Activated T-helper 9 cell treated with anti-CD3 and anti-CD28 coated beads, Interleukin-2, amount 50 U/mL, for 16 hours (primary cell): Measurements from ENCODE around the gene CFAP92.
A peak's percentile ranks its signal among the peaks of the same experiment; 100 is the strongest.
"Not testable (repeated sequence)": the region's sequence is repeated elsewhere in the genome, so short reads cannot be mapped to it uniquely, and the experiment has no call there.

Experiments
- DNase-seq: peaks from one replicate; pipeline ENCODE4 v3.0.0-alpha.2; 2020; ENCODE audit warnings: low read depth

Gene CFAP92

GRCh38 chr3:128940252-128940651, 53.6 kb downstream of the CFAP92 start:
- DNase-seq, result no peak

DNA sequence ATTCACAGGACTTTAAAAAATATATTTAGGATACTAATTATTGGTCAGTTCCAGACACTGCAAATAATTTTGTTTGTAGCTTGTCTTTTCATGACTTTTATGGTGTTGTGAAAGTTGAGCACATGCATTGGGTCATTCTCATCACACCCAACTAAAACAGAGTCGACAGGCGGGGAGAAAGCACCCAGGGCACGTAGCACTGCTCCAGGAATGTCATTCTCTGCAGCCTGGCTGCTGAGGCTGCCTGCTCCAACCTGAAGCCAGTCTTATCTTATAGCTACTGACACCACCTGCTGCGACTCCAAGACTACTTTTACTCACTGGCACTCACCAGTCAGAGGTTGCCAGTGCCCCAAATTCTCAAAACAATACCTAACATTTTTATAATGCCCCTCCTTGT, 57.5 kb downstream of the CFAP92 start:
- no peak for DNase-seq

DNA sequence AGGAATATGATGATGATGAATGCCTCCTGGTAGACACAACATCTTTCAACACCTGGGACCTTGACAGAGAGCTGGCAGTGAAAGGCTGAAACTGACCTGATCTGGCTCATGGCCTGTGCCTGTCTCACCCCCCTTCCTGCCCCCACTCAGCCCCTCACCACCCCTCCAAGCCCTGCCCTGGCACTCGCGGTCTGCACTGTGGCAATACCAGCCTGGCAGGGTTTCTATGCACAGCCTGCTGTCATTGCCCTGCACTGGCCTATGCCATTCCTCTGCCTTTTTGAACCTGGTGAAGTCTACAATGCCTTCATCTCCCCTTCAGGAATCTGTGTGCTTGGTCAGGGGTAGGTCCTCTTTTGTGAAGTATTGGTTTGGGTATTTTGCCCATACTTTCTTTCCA, 58.0 kb downstream of the CFAP92 start:
- no peak for DNase-seq

- DNase-seq, result no peak
These were observed 60.0 kb downstream of the CFAP92 start for GRCh38 chr3:128933922-128934253.

GRCh38 chr3:128933213-128933921, 60.5 kb downstream of the CFAP92 start:
- DNase-seq, result no peak

DNA sequence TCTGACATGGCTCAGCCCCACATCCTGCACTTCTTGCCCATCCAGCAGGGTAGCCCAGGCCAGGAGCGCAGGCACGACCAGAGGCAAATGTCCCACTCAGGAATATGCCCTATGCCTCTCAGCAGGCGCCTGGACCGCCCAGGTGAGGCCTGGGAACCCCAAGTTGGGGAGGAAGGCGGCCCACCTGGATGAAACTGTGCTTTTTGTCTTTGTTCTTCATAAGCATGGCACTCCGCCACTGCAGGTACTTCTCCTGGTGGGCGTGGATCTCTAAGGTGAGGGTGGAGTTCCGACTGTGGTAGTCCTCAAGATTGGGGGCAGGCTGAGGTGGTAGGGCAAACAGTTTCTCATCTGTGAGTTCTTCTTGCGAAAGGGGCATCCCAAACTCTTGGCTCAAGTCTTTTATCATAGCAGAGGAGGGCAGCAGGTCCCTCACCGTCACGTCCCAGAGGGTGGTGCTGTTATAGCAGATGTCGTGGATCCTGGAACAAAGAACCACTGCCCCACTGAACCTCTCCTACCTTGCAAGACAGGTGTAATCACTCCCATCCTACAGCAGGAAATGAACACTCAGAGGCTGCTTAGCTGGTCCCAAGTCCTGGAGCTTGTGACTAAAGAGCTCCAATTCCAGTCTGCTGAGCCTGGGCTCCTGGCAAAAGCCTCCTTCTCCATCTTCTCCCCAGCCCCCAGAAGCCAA, 61.2 kb downstream of the CFAP92 start:
- DNase-seq, result no peak

GRCh38 chr3:128931046-128931445, 62.8 kb downstream of the CFAP92 start:
- no peak for DNase-seq

DNA sequence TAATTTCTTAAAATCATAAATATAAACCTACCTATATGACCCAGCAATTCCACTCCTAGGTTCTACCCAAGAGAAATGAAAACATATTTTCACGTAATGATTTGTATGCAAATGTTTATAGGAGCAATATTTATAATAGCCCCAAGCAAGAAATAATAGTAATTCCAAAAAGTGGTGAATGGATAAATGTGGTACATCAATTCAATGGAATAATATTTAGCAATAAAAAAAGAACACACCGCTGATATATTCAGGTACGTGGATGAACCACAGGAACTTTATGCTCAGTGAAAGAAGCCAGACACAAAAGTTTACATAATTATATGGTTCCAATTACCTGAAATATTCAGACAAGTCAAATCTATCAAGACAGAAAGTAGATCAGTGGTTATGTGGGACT, 64.5 kb downstream of the CFAP92 start:
- DNase-seq, result no peak

- DNase-seq, result not testable (repeated sequence)
These were observed 69.9 kb downstream of the CFAP92 start for GRCh38 chr3:128923986-128924385.

GRCh38 chr3:128923576-128923975, 70.3 kb downstream of the CFAP92 start:
- no peak for DNase-seq

DNA sequence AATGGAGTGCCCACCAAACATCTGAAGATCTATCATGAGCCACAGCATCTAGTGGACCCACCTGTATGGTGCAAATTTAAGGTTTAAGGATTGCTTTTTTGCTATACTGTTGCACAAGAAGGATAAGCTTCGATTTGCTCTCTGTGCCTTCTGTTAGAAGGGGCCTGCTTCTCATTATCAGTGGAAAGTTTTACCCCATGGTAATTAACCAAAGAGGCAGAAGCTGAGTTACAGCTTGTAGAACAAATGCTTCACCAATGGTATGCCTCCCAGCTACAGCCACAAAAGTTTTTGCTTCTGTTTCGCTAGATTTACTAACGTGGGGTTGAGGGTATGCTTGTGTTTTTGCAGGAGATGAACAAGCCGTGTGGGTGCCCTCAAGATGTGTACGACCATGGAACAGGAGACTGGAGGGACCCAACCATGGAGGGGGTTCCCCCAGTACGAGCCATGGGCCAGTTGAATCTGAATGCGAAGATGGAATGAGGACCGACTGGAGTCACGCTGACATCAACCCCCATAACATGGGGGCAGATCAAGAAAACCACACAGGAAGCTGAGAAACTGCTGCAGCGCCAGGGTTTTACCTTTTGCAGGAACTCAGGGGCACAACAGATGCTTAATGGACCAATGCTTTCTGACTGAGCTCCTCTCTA, 70.9 kb downstream of the CFAP92 start:
- DNase-seq, result peak; percentile 6

- no peak for DNase-seq
These were observed 73.9 kb downstream of the CFAP92 start for GRCh38 chr3:128919988-128920387.

- no peak for DNase-seq
These were observed 76.6 kb downstream of the CFAP92 start for GRCh38 chr3:128917291-128917690.

DNA sequence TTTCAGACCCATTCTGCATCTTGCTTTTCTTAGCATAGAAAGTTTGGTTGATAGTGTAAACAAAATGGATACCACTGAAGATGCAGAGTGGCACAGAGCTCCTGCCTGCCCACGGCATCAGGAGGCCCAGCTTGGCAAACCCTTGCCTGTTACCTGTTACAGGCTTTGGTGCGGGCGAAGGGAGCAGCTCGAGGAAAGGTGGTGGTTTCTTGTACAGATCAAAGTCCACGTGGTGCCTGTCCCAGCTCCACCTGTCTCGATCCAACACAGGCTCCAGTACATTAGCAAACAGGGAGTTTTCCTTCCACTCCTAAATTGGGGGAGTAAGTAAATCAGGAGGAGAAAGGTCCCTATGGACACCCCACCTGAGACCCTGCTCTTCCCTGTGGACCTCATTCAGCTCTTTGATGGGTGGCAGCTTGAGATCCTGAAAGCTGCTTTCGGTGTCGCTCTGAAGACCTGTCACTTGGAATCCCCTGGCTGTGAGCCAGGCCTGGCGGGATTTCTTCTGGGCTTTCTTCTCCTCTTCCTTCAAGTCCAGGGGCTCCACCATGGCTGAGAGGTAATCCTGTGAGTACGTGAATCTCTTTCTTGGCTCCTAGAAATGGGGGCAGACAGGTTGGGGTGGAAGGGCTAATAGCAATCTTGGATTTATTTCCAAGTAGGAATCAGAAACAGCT, 78.8 kb downstream of the CFAP92 start:
- no peak for DNase-seq

GRCh38 chr3:128911911-128912310, 82.0 kb downstream of the CFAP92 start:
- no peak for DNase-seq

DNA sequence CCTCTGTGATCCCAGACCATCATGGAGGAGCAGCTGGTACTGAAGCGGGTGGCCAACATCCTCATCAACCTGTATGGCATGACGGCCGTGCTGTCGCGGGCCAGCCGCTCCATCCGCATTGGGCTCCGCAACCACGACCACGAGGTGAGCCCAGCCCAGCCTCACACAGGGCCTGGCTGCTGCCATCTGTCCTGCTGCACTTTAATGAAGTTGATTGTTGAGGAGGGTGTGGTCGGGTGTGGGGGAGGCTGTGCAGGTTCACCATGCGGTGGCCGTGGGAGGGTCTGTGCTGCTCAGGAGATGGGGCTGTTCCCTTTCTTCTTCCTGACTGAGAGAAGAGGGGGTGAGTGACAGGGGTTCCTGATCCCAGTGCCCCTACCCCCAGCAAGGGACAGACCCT, 83.9 kb downstream of the CFAP92 start:
- no peak for DNase-seq

DNA sequence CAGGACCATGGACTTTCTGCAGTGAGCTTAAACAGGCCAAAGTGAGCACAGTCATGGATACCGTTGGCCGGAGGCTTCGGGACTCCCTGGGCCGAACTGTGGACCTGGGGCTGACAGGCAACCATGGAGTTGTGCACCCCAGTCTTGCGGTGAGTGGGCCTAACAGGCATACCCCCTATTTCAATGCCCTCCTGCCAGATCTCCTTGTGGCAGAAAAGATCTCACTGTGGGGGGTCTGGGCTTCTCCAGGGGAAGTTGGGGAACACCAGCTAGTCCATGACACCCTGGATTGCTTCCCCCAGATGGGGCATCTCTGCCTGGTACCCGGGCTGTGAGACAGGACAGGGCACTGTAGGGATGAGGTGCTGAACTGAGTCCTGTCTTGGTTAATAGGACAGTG, 84.9 kb downstream of the CFAP92 start:
- no peak for DNase-seq

DNA sequence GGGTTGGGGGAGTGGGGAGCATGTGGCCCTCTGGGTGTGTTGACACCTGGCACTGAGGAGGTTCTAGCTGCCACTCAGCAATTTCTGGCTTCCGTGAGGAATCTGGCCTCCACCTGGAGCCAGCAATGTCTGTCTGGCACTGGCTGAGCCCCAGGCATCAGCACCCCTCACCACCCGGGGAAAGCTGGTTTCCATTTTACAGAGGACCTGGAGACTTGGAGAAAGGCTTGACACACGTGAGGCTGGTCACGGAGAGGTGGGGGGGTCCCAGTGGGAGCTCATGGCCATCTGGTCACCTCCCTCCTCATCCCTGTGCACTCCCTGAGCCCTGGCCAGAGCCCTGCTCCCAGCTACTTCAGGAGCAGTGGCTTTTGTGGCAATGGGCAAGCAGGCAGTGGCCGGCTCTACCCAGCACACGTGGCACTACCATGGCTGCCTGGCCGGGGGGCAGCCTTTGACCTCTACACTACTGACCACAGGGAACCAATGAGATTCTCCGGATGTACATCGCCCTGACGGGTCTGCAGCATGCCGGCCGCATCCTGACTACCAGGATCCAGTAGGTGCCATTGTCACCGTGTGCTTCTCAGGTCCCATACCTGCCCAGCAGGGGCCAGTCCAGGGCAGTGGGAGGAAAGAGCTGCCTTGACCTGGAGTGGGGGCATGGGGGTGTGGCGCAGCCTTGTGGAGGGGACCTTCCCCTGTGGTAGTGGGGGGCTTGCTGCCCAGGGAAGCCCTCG, 86.0 kb downstream of the CFAP92 start:
- no peak for DNase-seq

- DNase-seq, result no peak
These were observed 86.9 kb downstream of the CFAP92 start for GRCh38 chr3:128906804-128907525.

- DNase-seq, result no peak
These were observed 87.7 kb downstream of the CFAP92 start for GRCh38 chr3:128906031-128906803.

GRCh38 chr3:128903501-128903900, 90.4 kb downstream of the CFAP92 start:
- DNase-seq, result no peak
